GM18508 (cell line): ENCODE measurements around the gene OTUD5.
A peak's percentile ranks its signal among the peaks of the same experiment; 100 is the strongest.
"Not testable (repeated sequence)": the region's sequence is repeated elsewhere in the genome, so short reads cannot be mapped to it uniquely, and the experiment has no call there.

Source experiments
- ATAC-seq: cut with Tn5 transposase; IDR thresholded peaks from one replicate; pipeline ENCODE4 v1.9.1; 2021; ENCODE audit warnings: moderate number of reproducible peaks; ENCODE audit not compliant: insufficient read depth, unreplicated experiment

Gene OTUD5

GRCh38 chrX:48957477-48957826, at the start of gene OTUD5:
TSS of gene OTUD5 (minus strand) at chrX:48957607. CDS start at chrX:48957570, 37 bp downstream.
- ATAC-seq = no peak

GRCh38 chrX:49003696-49004095, 46.3 kb upstream of the OTUD5 start:
- no peak for ATAC-seq

GRCh38 chrX:49002091-49002935, 44.9 kb upstream of the OTUD5 start, which contains the start of gene GRIPAP1:
TSS of gene GRIPAP1 (minus strand) at chrX:49002264. CDS start at chrX:49002229, 35 bp downstream.
- ATAC-seq = peak; percentile 52

GRCh38 chrX:49001521-49002090, 44.2 kb upstream of the OTUD5 start:
- ATAC-seq = no peak

GRCh38 chrX:49000636-49001035, 43.2 kb upstream of the OTUD5 start:
- ATAC-seq = no peak

GRCh38 chrX:48999030-48999429, 41.6 kb upstream of the OTUD5 start:
- ATAC-seq = no peak

GRCh38 chrX:48998391-48998790, 41.0 kb upstream of the OTUD5 start:
- no peak for ATAC-seq

- no peak for ATAC-seq
These were observed 40.5 kb upstream of the OTUD5 start for GRCh38 chrX:48997865-48998264.

GRCh38 chrX:48997455-48997854, 40.0 kb upstream of the OTUD5 start:
- no peak for ATAC-seq

- ATAC-seq = no peak
These were observed 39.6 kb upstream of the OTUD5 start for GRCh38 chrX:48996969-48997368.

- no peak for ATAC-seq
These were observed 34.9 kb upstream of the OTUD5 start for GRCh38 chrX:48992341-48992740.

- no peak for ATAC-seq
These were observed 32.1 kb upstream of the OTUD5 start for GRCh38 chrX:48989483-48989882.

GRCh38 chrX:48983896-48984295, 26.5 kb upstream of the OTUD5 start:
- no peak for ATAC-seq

- ATAC-seq = no peak
These were observed 25.7 kb upstream of the OTUD5 start for GRCh38 chrX:48983081-48983480.

GRCh38 chrX:48981178-48981577, 23.8 kb upstream of the OTUD5 start:
- ATAC-seq = no peak

GRCh38 chrX:48980341-48980740, 22.9 kb upstream of the OTUD5 start:
- ATAC-seq = not testable (repeated sequence)

- no peak for ATAC-seq
These were observed 20.8 kb upstream of the OTUD5 start for GRCh38 chrX:48978226-48978625.

- no peak for ATAC-seq
These were observed 18.7 kb upstream of the OTUD5 start for GRCh38 chrX:48976086-48976485.

GRCh38 chrX:48975541-48975940, 18.1 kb upstream of the OTUD5 start:
- no peak for ATAC-seq

- no peak for ATAC-seq
These were observed 17.6 kb upstream of the OTUD5 start for GRCh38 chrX:48975041-48975440.

GRCh38 chrX:48974574-48974973, 17.2 kb upstream of the OTUD5 start:
- ATAC-seq = no peak

GRCh38 chrX:48974033-48974432, 16.6 kb upstream of the OTUD5 start:
- ATAC-seq = no peak
